ENCODE measurements around the gene GSS. TPM values are rescaled to one million over a fixed set of nuclear protein-coding genes. Genes with fewer than 3 reads are reported as not detected.
A peak's percentile ranks its signal among the peaks of the same experiment; 100 is the strongest.

GSS gene
- total and polyA plus RNA-seq, 11 donors: 17.8 to 38.7 (median 27.6) TPM

DNA sequence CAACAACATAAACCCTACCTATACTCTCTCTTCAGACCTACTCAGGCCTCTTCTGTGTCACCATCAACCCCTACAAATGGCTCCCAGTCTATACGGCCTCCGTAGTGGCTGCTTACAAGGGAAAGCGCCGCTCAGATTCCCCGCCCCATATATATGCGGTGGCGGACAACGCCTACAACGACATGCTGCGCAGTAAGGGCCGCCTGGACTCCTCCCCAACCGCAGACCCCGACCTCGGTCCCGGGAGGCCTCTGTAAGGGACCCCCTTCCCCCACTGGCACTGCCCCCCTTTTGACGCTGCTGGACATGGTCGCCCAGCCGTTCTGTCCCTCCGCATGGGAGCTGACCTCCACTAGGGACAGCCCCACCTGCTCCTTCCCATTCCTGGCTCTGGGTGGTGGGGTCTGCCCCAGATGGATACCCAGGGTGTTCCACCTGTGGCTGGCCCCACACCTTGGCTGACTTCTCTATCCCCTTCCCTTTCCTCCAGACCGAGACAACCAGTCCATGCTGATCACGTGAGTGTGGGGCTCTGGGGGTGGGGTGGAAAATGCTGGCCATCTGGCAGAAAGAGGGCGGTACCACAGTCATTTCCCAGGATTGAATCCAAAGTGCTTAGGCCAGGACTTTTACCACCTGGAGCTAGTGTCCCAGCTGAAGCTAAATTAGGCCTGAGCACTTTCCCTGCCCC is 25.1 kb upstream of the GSS start:
- 64 to 75% (median 71%) methylated on average over 18 to 22 of the region's 22 CpGs for WGBS, 4 donors
- Histone ChIP-seq H3K4me1 (peaks cover 3 to 60% (median 23%) of the 10 kb centered on the region in 12 donors), H3K4me3 (peak overlapping the region in 11 of 12 donors; percentile 20 to 69 (median 59)), H3K27me3 (no peaks in the 10 kb centered on the region), H3K36me3 (peaks cover 0 to 14% (median 0%) of the 10 kb centered on the region in 9 donors), H3K9me3 (no peaks in the 10 kb centered on the region), H3K27ac (peak overlapping the region in 11 of 12 donors; percentile 38 to 99 (median 71))
- peak; percentile 62 to 80 (median 68) for DNase-seq
- TF ChIP-seq POLR2A (IDR thresholded peaks at IDR 0.05): no peak
- peak; percentile 25 to 31 (median 28) for ATAC-seq
- intact Hi-C loops (cut with DNase I): no loop called here

DNA sequence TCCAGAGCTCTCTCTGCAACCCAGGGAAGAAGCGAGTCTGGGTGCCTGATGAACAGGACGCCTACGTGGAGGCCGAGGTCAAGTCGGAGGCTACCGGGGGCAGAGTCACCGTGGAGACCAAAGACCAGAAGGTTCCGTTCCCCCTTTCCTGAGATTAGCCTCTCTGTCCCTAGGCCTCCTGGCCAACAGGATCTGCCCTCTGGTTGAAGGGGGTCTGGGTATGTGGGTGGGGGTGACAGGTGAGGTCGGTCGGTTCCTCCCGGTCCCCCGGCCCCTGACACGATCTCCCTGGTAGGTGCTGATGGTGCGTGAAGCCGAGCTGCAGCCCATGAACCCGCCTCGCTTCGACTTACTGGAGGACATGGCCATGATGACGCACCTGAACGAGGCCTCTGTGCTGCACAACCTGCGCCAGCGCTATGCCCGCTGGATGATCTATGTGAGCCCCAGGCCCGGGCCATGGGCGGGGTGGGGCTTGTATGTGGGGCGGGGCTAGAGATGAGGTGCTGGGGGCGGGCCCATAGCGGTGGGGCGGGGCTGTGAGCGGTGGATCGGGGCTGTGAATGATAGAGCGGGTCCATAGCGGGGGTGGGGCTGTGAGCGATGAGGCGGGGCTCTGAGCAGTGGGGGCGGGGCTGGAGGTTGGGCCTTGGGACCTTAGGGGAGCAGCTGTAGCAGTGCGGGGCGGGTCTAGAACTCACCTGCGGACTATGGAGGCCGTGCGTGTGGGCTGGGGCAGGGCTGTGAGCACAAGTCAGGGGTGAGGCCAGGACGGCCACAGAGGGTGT is 24.0 kb upstream of the GSS start:
- Histone ChIP-seq H3K9me3 (no peaks in the 10 kb centered on the region), H3K36me3 (peaks cover 0 to 10% (median 0%) of the 10 kb centered on the region in 9 donors), H3K27ac (peak overlapping the region; percentile 78 to 99 (median 94)), H3K4me1 (peaks cover 3 to 49% (median 18%) of the 10 kb centered on the region in 12 donors), H3K27me3 (no peaks in the 10 kb centered on the region), H3K4me3 (peak overlapping the region; percentile 23 to 69 (median 60))
- intact Hi-C loops (cut with DNase I): no loop called here
- TF ChIP-seq POLR2A (IDR thresholded peaks at IDR 0.05): peak in 1 of 2 donors; percentile 59
- TF ChIP-seq, protein P1, sequence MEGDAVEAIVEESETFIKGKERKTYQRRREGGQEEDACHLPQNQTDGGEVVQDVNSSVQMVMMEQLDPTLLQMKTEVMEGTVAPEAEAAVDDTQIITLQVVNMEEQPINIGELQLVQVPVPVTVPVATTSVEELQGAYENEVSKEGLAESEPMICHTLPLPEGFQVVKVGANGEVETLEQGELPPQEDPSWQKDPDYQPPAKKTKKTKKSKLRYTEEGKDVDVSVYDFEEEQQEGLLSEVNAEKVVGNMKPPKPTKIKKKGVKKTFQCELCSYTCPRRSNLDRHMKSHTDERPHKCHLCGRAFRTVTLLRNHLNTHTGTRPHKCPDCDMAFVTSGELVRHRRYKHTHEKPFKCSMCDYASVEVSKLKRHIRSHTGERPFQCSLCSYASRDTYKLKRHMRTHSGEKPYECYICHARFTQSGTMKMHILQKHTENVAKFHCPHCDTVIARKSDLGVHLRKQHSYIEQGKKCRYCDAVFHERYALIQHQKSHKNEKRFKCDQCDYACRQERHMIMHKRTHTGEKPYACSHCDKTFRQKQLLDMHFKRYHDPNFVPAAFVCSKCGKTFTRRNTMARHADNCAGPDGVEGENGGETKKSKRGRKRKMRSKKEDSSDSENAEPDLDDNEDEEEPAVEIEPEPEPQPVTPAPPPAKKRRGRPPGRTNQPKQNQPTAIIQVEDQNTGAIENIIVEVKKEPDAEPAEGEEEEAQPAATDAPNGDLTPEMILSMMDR (IDR thresholded peaks at IDR 0.05): no peak
- WGBS, 4 donors: 42 to 55% (median 50%) methylated on average over 31 to 42 of the region's 42 CpGs
- DNase-seq: peak; percentile 78 to 91 (median 83)
- ATAC-seq: peak; percentile 48 to 65 (median 64)

DNA sequence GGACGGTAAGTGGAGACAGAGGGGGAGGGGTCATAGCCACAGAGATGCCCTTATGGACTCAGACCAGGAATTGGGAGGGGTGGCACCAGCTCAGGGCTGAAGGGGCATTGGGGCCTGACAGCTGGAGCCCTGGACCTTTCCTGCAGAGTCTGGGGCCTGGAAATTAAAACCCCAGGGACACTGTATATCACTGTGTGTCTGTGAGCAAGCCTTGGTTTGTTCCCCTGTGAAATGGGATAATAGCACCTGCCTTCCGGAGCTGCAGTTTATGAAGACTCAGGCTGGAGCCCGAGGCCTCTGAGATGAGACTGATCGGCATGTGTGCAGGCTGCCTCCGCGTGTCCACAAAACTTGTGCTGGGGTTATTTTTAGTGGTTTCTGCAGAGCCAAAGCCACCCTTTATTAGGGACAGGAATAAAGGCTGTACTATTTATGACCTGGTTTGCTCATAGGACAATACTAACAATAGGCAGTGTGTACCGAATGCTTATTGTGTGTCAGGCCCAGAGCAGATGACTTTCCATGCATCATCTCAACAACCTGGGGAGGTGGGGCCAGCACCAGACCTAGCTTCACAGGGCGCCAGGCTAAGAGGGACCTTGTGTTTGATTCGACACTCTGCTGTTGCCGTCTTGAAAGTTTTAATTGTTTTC is 22.6 kb upstream of the GSS start:
- intact Hi-C loops (cut with DNase I): no loop called here
- H3K9me3 ChIP-seq: no peaks in the 10 kb centered on the region
- peak; percentile 45 to 60 (median 53) for ATAC-seq
- peak overlapping the region; percentile 78 to 99 (median 94) for H3K27ac ChIP-seq
- peaks cover 0 to 10% (median 0%) of the 10 kb centered on the region in 9 donors for H3K36me3 ChIP-seq
- no peaks in the 10 kb centered on the region for H3K27me3 ChIP-seq
- peaks cover 0 to 36% (median 9%) of the 10 kb centered on the region in 12 donors for H3K4me1 ChIP-seq
- peak in 3 of 5 donors; percentile 40 to 77 (median 49) for DNase-seq
- WGBS, 4 donors: 38 to 62% (median 50%) methylated on average over 10 of the region's 10 CpGs
- peak overlapping the region; percentile 9 to 69 (median 60) for H3K4me3 ChIP-seq
- peak in 1 of 2 donors; percentile 59 for TF ChIP-seq POLR2A (IDR thresholded peaks at IDR 0.05)
- TF ChIP-seq, protein P1 (IDR thresholded peaks at IDR 0.05): no peak

DNA sequence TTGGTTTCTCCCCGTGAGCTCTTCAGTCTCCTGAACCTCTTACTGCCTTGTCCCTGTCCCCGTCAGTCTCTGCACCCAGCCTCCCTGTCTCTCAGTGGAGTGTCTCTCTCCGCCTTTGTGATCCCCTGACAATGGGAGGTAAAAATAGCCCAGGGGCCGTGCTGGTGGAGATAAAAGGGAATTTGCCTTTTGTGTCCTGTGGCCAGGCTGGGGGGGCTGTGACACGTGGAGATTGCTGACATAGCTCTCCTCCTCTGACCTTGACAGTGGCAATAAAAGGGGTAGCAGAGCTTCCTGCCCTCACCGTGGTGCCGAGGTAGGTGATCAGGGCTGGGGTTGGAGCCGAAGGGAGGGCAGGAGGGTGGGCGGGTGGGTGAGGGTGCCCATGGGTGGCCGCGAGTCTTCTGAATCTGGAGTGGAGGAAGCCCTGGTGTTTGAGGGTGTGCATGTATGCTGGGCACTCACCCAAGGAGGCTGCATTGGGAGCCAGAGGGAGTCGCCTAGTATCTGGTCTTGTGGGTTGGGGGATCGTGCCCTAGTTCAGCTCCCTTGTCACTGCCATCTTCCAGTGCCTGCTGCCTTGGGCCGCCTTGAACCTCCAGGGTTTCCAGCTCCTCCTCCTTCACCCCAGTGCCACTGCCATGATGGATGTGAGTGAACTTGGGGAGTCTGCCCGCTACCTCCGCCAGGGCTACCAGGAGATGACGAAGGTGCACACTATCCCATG is 21.9 kb upstream of the GSS start:
- intact Hi-C loops (cut with DNase I): no loop called here
- peak overlapping the region; percentile 78 to 99 (median 94) for H3K27ac ChIP-seq
- peaks cover 0 to 30% (median 7%) of the 10 kb centered on the region in 12 donors for H3K4me1 ChIP-seq
- no peaks in the 10 kb centered on the region for H3K27me3 ChIP-seq
- peak; percentile 51 to 67 (median 56) for ATAC-seq
- 29 to 41% (median 33%) methylated on average over 11 to 17 of the region's 17 CpGs for WGBS, 4 donors
- peak; percentile 70 to 88 (median 81) for DNase-seq
- H3K9me3 ChIP-seq: no peaks in the 10 kb centered on the region
- peak overlapping the region; percentile 9 to 69 (median 60) for H3K4me3 ChIP-seq
- peaks cover 0 to 10% (median 0%) of the 10 kb centered on the region in 9 donors for H3K36me3 ChIP-seq
- TF ChIP-seq, protein P1 (IDR thresholded peaks at IDR 0.05): no peak
- no peak for TF ChIP-seq POLR2A (IDR thresholded peaks at IDR 0.05)

All from heart left ventricle (tissue), 16 donors.